ENCODE data around the gene MAGEA4.

Gene MAGEA4

DNA sequence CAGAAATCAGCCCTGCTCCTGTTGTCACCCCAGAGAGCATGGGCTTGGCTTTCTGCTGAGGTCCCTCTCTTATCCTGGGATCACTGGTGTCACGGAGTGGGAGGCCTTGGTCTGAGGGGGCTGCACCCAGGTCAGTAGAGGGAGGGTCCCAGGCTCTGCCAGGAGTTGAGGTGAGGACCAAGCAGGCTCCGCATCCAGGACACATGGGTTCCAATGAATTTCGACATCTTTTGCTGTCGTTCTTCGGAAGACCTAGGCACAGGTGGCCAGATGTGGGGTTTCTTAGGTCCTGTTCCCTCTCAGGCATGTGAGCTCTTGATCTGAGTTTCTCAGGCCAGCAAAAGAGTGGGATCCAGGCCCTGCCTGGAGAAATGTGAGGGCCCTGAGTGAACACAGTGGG, 10.0 kb downstream of the MAGEA4 start:
- TF ChIP-seq, protein P1, sequence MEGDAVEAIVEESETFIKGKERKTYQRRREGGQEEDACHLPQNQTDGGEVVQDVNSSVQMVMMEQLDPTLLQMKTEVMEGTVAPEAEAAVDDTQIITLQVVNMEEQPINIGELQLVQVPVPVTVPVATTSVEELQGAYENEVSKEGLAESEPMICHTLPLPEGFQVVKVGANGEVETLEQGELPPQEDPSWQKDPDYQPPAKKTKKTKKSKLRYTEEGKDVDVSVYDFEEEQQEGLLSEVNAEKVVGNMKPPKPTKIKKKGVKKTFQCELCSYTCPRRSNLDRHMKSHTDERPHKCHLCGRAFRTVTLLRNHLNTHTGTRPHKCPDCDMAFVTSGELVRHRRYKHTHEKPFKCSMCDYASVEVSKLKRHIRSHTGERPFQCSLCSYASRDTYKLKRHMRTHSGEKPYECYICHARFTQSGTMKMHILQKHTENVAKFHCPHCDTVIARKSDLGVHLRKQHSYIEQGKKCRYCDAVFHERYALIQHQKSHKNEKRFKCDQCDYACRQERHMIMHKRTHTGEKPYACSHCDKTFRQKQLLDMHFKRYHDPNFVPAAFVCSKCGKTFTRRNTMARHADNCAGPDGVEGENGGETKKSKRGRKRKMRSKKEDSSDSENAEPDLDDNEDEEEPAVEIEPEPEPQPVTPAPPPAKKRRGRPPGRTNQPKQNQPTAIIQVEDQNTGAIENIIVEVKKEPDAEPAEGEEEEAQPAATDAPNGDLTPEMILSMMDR (IDR thresholded peaks at IDR 0.05; ENCODE audit: low read depth, low read length) = no peak
- DNase-seq (ENCODE audit: extremely low read depth, low read depth) = no peak

DNA sequence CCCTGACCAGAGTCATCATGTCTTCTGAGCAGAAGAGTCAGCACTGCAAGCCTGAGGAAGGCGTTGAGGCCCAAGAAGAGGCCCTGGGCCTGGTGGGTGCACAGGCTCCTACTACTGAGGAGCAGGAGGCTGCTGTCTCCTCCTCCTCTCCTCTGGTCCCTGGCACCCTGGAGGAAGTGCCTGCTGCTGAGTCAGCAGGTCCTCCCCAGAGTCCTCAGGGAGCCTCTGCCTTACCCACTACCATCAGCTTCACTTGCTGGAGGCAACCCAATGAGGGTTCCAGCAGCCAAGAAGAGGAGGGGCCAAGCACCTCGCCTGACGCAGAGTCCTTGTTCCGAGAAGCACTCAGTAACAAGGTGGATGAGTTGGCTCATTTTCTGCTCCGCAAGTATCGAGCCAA, 11.0 kb downstream of the MAGEA4 start:
- TF ChIP-seq, protein P1 (IDR thresholded peaks at IDR 0.05; ENCODE audit: low read depth, low read length) = no peak
- DNase-seq (ENCODE audit: extremely low read depth, low read depth) = no peak

DNA sequence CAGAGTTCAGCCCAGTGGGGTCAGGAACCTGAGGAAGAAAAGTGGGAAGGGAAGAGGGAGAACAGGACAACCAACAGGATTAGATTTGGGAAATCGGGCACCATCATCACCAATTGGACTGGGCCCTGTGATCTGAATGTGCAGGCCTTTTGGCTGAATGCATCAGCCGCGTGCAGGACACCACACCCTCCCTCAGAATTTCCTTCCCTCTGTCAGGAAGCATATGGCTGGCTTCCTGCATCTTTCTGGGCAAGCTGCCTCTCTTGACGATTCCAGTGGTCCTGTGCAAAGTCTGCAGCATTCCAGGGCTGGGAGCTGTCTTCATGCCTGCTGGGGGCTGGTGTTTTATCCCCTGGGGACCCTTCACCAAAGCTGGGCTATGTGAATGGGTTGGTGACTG, 16.4 kb downstream of the MAGEA4 start:
- TF ChIP-seq, protein P1 (IDR thresholded peaks at IDR 0.05; ENCODE audit: low read depth, low read length) = no peak
- no peak for DNase-seq (ENCODE audit: extremely low read depth, low read depth)

DNA sequence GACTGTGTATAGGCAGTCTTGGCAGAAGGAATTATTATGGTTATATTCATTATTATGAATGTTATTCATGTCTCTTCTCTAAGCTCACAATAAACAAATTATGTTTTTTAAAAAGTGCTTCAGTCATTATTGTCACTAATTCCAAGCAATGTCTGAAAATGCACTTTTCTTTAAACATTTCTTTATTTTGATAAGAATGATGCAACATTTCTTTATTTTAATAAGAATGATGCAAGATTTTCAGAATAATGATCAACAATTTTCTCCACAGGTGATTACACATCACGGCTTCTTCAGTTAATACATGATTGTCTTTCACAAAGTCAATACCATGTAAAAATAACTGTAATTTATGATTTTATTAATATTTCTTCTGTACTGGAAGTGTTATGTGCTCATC, 22.7 kb downstream of the MAGEA4 start:
- no peak for DNase-seq (ENCODE audit: extremely low read depth, low read depth)
- TF ChIP-seq, protein P1 (IDR thresholded peaks at IDR 0.05; ENCODE audit: low read depth, low read length) = no peak

DNA sequence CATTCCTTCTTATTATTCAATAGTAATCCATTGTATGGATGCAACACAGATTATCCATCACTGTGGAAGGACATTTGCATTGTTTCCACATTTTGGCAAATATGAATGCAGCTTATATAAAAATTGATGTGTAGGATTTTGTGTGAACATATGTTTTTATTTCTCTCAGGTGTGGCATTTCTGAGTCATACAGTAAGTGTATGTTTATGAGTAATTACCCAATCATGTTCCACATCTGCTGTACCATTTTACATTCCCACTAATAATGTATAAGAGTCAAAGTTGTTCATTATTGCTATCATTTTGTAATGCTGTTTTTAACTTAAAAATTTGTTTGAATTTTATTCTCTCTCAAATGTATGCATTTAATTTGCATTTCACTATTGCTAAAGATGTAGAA, 25.5 kb downstream of the MAGEA4 start:
- TF ChIP-seq, protein P1 (IDR thresholded peaks at IDR 0.05; ENCODE audit: low read depth, low read length) = no peak
- DNase-seq (ENCODE audit: extremely low read depth, low read depth) = no peak

DNA sequence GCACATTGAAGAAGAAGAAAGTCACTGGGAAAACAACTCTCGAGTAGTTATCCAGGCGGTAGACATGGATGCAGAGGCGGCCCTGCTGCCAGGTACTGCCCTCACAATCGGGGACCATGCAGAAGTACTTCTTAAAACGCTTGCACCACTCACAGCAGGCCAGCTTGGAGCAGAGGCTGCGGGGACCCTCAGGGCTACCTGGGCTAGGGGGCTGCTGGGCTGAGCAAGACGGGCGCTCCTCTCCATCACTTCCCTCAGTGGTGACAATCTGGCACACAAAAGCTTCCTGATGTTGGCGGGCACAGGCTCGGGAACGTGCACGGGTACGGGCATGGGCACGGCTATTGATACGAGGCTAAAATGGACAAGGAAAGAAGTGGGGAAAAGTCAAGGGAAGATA, 42.0 kb downstream of the MAGEA4 start:
- no peak for DNase-seq (ENCODE audit: extremely low read depth, low read depth)
- TF ChIP-seq, protein P1 (IDR thresholded peaks at IDR 0.05; ENCODE audit: low read depth, low read length) = no peak

DNA sequence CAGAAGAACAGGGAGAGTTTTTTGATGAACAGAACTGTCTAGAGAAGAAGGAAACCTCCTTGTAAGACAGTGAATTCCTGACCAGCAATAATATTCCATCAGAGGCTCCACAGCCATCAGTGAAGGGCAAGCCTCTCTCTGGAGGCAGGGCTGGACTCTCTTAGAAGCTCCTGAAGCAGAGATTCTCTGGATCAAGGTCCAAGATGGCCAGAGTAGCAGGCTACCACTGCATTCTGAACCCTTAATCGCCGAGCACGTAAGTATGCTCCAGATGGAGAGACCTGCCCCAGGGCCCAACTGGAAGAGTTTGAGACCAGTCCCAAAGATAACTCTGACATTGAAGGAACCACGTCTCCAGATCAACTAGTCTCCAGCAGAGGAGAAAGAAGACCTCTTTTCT, 45.4 kb downstream of the MAGEA4 start:
- TF ChIP-seq, protein P1 (IDR thresholded peaks at IDR 0.05; ENCODE audit: low read depth, low read length) = no peak
- DNase-seq (ENCODE audit: extremely low read depth, low read depth) = no peak
